SK-N-MC (cell line): ENCODE results near the gene HMGB2.

ENCODE experiments used
- EZH2 ChIP-seq: fragments of 200-600 bp; sonication (generic); IDR thresholded peaks from one replicate; pipeline ENCODE4 v1.6.1; 2017; ENCODE audit warnings: antibody characterized with exemption
- FOXP2 ChIP-seq: optimal IDR thresholded peaks from 2 replicates; pipeline ENCODE3; 2011; ENCODE audit warnings: mild to moderate bottlenecking, moderate library complexity; ENCODE audit not compliant: insufficient read depth; ENCODE audit errors: extremely low read length, control extremely low read depth
- POLR2AphosphoS5 ChIP-seq: IDR thresholded peaks from 2 replicates; pipeline ENCODE4 v1.6.1; 2012; ENCODE audit warnings: mild to moderate bottlenecking, low read depth, low read length, borderline replicate concordance

DNA sequence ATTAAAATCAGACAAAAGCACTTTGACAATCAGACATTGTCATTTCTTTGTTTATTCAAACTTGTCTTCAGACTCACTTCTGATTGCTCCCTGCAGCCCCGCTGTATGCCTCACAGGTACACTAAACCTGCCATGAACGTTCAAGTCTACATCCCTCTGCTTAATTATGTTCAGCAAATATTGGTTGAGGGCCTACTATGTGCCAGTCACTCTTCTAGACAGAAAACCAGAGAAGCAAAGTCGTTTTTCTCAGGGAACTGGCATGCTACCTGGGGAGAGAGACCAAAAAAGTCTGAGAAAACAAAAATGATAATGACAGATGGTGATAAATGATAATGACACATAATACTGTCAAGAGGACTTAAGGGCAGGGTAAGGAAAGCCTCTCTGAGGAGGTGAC is 19.4 kb downstream of the HMGB2 start:
- TF ChIP-seq EZH2 = no peak
- no peak for TF ChIP-seq POLR2AphosphoS5
- no peak for TF ChIP-seq FOXP2
